DND-41 (cell line): ENCODE measurements around the gene GNAT1.

ENCODE experiments used
- ATAC-seq: fragments of 200-7000 bp; cut with Tn5 transposase; 3 replicates; pipeline ENCODE4 v1.9.1; 2021; ENCODE audit warnings: low read depth; ENCODE audit not compliant: insufficient read depth
- DNase-seq: peaks from one replicate; pipeline ENCODE4 v3.0.0-alpha.2; 2020
- H2AFZ ChIP-seq: 2 replicates; pipeline ENCODE4 v1.6.0; 2012; ENCODE audit warnings: low read depth, low read length
- H3K27ac ChIP-seq: 2 replicates; pipeline ENCODE4 v1.5.1; 2012; ENCODE audit warnings: low read length, inconsistent platforms
- H3K27me3 ChIP-seq: fragments of 200-600 bp; sonication (generic); 2 replicates; pipeline ENCODE4 v1.6.0; 2012; ENCODE audit warnings: low read length, mild to moderate bottlenecking, inconsistent platforms; ENCODE audit not compliant: insufficient read depth, poor library complexity
- H3K36me3 ChIP-seq: 2 replicates; pipeline ENCODE4 v1.5.1; 2012; ENCODE audit warnings: low read length, inconsistent platforms; ENCODE audit not compliant: insufficient read depth
- H3K4me1 ChIP-seq: 2 replicates; pipeline ENCODE4 v1.5.1; 2012; ENCODE audit warnings: mild to moderate bottlenecking, low read length; ENCODE audit not compliant: insufficient read depth
- H3K4me2 ChIP-seq: 2 replicates; pipeline ENCODE4 v1.6.0; 2012; ENCODE audit warnings: mild to moderate bottlenecking, moderate library complexity, low read length, inconsistent platforms; ENCODE audit not compliant: insufficient read depth
- H3K4me3 ChIP-seq, 2 experiments: fragments of 200-600 bp in 1 of 2; shearing (Covaris generic) in 1 of 2; 2 replicates each; pipeline ENCODE4 v1.5.1; 2012 to 2016; ENCODE audit warnings: inconsistent platforms in 2 of 2, low read length in 2 of 2, mild to moderate bottlenecking in 2 of 2, low read depth in 1 of 2, moderate library complexity in 1 of 2
- H3K79me2 ChIP-seq: 2 replicates; pipeline ENCODE4 v1.6.0; 2012; ENCODE audit warnings: low read length, inconsistent platforms; ENCODE audit not compliant: insufficient read depth
- H3K9ac ChIP-seq: 2 replicates; pipeline ENCODE4 v1.6.0; 2012; ENCODE audit warnings: low read depth, mild to moderate bottlenecking, inconsistent platforms, low read length, moderate library complexity
- H3K9me3 ChIP-seq: 2 replicates; pipeline ENCODE4 v1.5.1; 2012; ENCODE audit warnings: low read length, moderate library complexity, mild to moderate bottlenecking, inconsistent platforms; ENCODE audit not compliant: insufficient read depth, severe bottlenecking
- H4K20me1 ChIP-seq: 2 replicates; pipeline ENCODE4 v1.6.0; 2012; ENCODE audit warnings: low read length; ENCODE audit not compliant: insufficient read depth
- CTCF ChIP-seq: IDR thresholded peaks from 2 replicates; pipeline ENCODE4 v1.5.1; 2012; ENCODE audit warnings: borderline replicate concordance, low read length, moderate library complexity, mild to moderate bottlenecking; ENCODE audit not compliant: poor library complexity, severe bottlenecking; ENCODE audit errors: extremely low read depth
- EZH2 ChIP-seq: IDR thresholded peaks from 3 replicates; pipeline ENCODE4 v1.6.1; 2012; ENCODE audit warnings: borderline replicate concordance, low read depth, mild to moderate bottlenecking, moderate library complexity, low read length, inconsistent platforms; ENCODE audit not compliant: severe bottlenecking

Gene GNAT1

GRCh38 chr3:50221051-50221410 lies 29.6 kb downstream of the GNAT1 start:
- Histone ChIP-seq H3K36me3 (no peaks in the 10 kb centered on the region), H3K4me1 (peaks cover 7% of the 10 kb centered on the region), H3K27me3 (no peaks in the 10 kb centered on the region), H3K9ac (no peak overlapping the region), H2AFZ (no peak overlapping the region), H3K4me2 (no peak overlapping the region), H4K20me1 (no peaks in the 10 kb centered on the region), H3K4me3 (no peak overlapping the region), H3K27ac (no peak overlapping the region), H3K79me2 (no peaks in the 10 kb centered on the region), H3K9me3 (no peaks in the 10 kb centered on the region)
- TF ChIP-seq EZH2 = no peak
- TF ChIP-seq CTCF = no peak
- ATAC-seq = no peak
- DNase-seq = no peak

GRCh38 chr3:50221411-50222168 lies 30.2 kb downstream of the GNAT1 start:
- DNase-seq = no peak
- no peak for ATAC-seq
- H3K27me3 ChIP-seq = no peaks in the 10 kb centered on the region

GRCh38 chr3:50222169-50222528 lies 30.7 kb downstream of the GNAT1 start:
- Histone ChIP-seq H3K4me3 (no peak overlapping the region), H3K9ac (no peak overlapping the region), H3K27me3 (no peaks in the 10 kb centered on the region), H3K36me3 (no peaks in the 10 kb centered on the region), H2AFZ (no peak overlapping the region), H3K4me1 (peaks cover 18% of the 10 kb centered on the region), H3K9me3 (no peaks in the 10 kb centered on the region), H3K4me2 (no peak overlapping the region), H3K27ac (no peak overlapping the region), H3K79me2 (no peaks in the 10 kb centered on the region), H4K20me1 (no peaks in the 10 kb centered on the region)
- ATAC-seq = no peak
- no peak for DNase-seq
- no peak for TF ChIP-seq CTCF

More at GRCh38 chr3:50221411-50222168, 30.2 kb downstream of the GNAT1 start:
- no peak overlapping the region for H3K4me2 ChIP-seq
- H3K4me3 ChIP-seq = no peak overlapping the region
- H2AFZ ChIP-seq = no peak overlapping the region
- no peak overlapping the region for H3K27ac ChIP-seq
- no peak for TF ChIP-seq EZH2
- no peak for TF ChIP-seq CTCF
- H3K79me2 ChIP-seq = no peaks in the 10 kb centered on the region
- no peaks in the 10 kb centered on the region for H4K20me1 ChIP-seq
- H3K9ac ChIP-seq = no peak overlapping the region
- H3K36me3 ChIP-seq = no peaks in the 10 kb centered on the region
- peaks cover 13% of the 10 kb centered on the region for H3K4me1 ChIP-seq
- H3K9me3 ChIP-seq = no peaks in the 10 kb centered on the region
